Trophoblast cell (in vitro differentiated cells and primary cell): ENCODE data around the gene PANK2.
A peak's percentile ranks its signal among the peaks of the same experiment; 100 is the strongest.

Experiments
- DNase-seq, 2 donors: peaks; one replicate each; pipeline ENCODE4 v3.0.0-alpha.2; 2016
- H2AFZ ChIP-seq: 2 replicates; pipeline ENCODE4 v1.6.1; 2013; ENCODE audit warnings: low read length, moderate library complexity, mild to moderate bottlenecking; ENCODE audit not compliant: insufficient read depth, poor library complexity
- H2AK5ac ChIP-seq: 2 replicates; pipeline ENCODE4 v1.6.1; 2013; ENCODE audit warnings: mild to moderate bottlenecking, low read length
- H2BK120ac ChIP-seq: 2 replicates; pipeline ENCODE4 v1.6.1; 2013; ENCODE audit warnings: low read length, mild to moderate bottlenecking, moderate library complexity; ENCODE audit not compliant: insufficient read depth, poor library complexity
- H2BK12ac ChIP-seq: 2 replicates; pipeline ENCODE4 v1.6.1; 2013; ENCODE audit warnings: mild to moderate bottlenecking, low read length, moderate library complexity
- H2BK5ac ChIP-seq: 2 replicates; pipeline ENCODE4 v1.6.1; 2013; ENCODE audit warnings: low read length, low read depth, moderate library complexity, mild to moderate bottlenecking; ENCODE audit not compliant: poor library complexity
- H3K14ac ChIP-seq: 2 replicates; pipeline ENCODE4 v1.6.1; 2013; ENCODE audit warnings: mild to moderate bottlenecking, low read length
- H3K18ac ChIP-seq: 2 replicates; pipeline ENCODE4 v1.6.1; 2013; ENCODE audit warnings: mild to moderate bottlenecking, low read length
- H3K23ac ChIP-seq: 2 replicates; pipeline ENCODE4 v1.6.1; 2013; ENCODE audit warnings: low read length
- H3K27ac ChIP-seq: 2 replicates; pipeline ENCODE4 v1.5.1; 2013; ENCODE audit warnings: low read depth, mild to moderate bottlenecking, inconsistent platforms, low read length, moderate library complexity
- H3K27me3 ChIP-seq: 2 replicates; pipeline ENCODE4 v1.6.1; 2013; ENCODE audit warnings: inconsistent platforms, mild to moderate bottlenecking, low read length, moderate library complexity; ENCODE audit not compliant: insufficient read depth
- H3K36me3 ChIP-seq, 2 experiments: 1 replicate in 1 of 2; 2 replicates in 1 of 2; pipeline ENCODE4 v1.6.1; 2013; ENCODE audit warnings: low read length in 2 of 2, mild to moderate bottlenecking in 2 of 2, moderate library complexity in 1 of 2; ENCODE audit not compliant: insufficient read depth in 2 of 2, control insufficient read depth in 1 of 2
- H3K4ac ChIP-seq: 2 replicates; pipeline ENCODE4 v1.6.1; 2013; ENCODE audit warnings: low read depth, mild to moderate bottlenecking, low read length, moderate library complexity
- H3K4me1 ChIP-seq, 2 experiments: 1 replicate in 1 of 2; 2 replicates in 1 of 2; pipeline ENCODE4 v1.6.1; 2013; ENCODE audit warnings: low read length in 2 of 2, mild to moderate bottlenecking in 2 of 2, moderate library complexity in 1 of 2; ENCODE audit not compliant: insufficient read depth in 2 of 2, control insufficient read depth in 1 of 2
- H3K4me2 ChIP-seq: 2 replicates; pipeline ENCODE4 v1.6.1; 2013; ENCODE audit warnings: inconsistent platforms, mild to moderate bottlenecking, low read length, moderate library complexity
- H3K4me3 ChIP-seq: 2 replicates; pipeline ENCODE4 v1.5.1; 2013; ENCODE audit warnings: mild to moderate bottlenecking, low read depth, low read length, inconsistent platforms
- H3K79me1 ChIP-seq: one replicate; pipeline ENCODE4 v1.6.1; 2013; ENCODE audit warnings: low read length
- H3K79me2 ChIP-seq: 2 replicates; pipeline ENCODE4 v1.6.1; 2013; ENCODE audit warnings: low read length, mild to moderate bottlenecking; ENCODE audit not compliant: control insufficient read depth, insufficient read depth, poor library complexity
- H3K9ac ChIP-seq: 2 replicates; pipeline ENCODE4 v1.6.1; 2013; ENCODE audit warnings: mild to moderate bottlenecking, low read length
- H3K9me3 ChIP-seq: 2 replicates; pipeline ENCODE4 v1.6.1; 2013; ENCODE audit warnings: low read depth, mild to moderate bottlenecking, control low read depth, inconsistent platforms, low read length; ENCODE audit not compliant: insufficient read depth
- H4K12ac ChIP-seq: 2 replicates; pipeline ENCODE4 v1.6.1; 2013; ENCODE audit warnings: low read depth, mild to moderate bottlenecking, low read length, moderate library complexity
- H4K8ac ChIP-seq: 2 replicates; pipeline ENCODE4 v1.6.1; 2013; ENCODE audit warnings: low read depth, mild to moderate bottlenecking, low read length, moderate library complexity
- H4K91ac ChIP-seq: one replicate; pipeline ENCODE4 v1.6.1; 2013; ENCODE audit warnings: low read depth, mild to moderate bottlenecking, low read length, moderate library complexity
- WGBS: extraction: QIAGEN DNeasy Blood & Tissue Kit; methylation state at CpG from one replicate; pipeline ENCODE4 v1.1.7; 2013; ENCODE audit warnings: missing lambda C conversion rate; ENCODE audit not compliant: insufficient read length, insufficient coverage; ENCODE audit errors: extremely low coverage; 5-methylcytosine and 5-hydroxymethylcytosine counted together

PANK2 gene

GRCh38 chr20:3964719-3965118 is 75.5 kb downstream of the PANK2 start:
- Histone ChIP-seq H4K8ac (no peak overlapping the region), H3K4me1 (no peaks in the 10 kb centered on the region), H3K9ac (no peak overlapping the region), H2BK5ac (no peak overlapping the region), H4K12ac (no peak overlapping the region), H2AFZ (no peak overlapping the region), H3K4ac (no peak overlapping the region), H3K27me3 (no peaks in the 10 kb centered on the region), H2AK5ac (no peak overlapping the region), H3K4me2 (no peak overlapping the region), H4K91ac (no peak overlapping the region), H3K18ac (no peak overlapping the region), H3K23ac (no peak overlapping the region), H2BK12ac (no peak overlapping the region), H3K79me1 (no peaks in the 10 kb centered on the region), H3K27ac (no peak overlapping the region), H2BK120ac (no peak overlapping the region), H3K9me3 (no peaks in the 10 kb centered on the region), H3K36me3 (peaks cover 0 to 6% of the 10 kb centered on the region in 2 experiments), H3K79me2 (no peaks in the 10 kb centered on the region), H3K14ac (no peak overlapping the region), H3K4me3 (no peak overlapping the region)
- WGBS: no CpG with 5 or more reads among the region's 3 CpGs
- DNase-seq: peak in 1 of 2 donors; percentile 46

- Histone ChIP-seq H3K79me1 (no peaks in the 10 kb centered on the region), H3K4me2 (no peak overlapping the region), H3K4me3 (no peak overlapping the region), H2AK5ac (no peak overlapping the region), H2BK5ac (no peak overlapping the region), H3K27me3 (no peaks in the 10 kb centered on the region), H3K9ac (no peak overlapping the region), H4K12ac (no peak overlapping the region), H2BK12ac (no peak overlapping the region), H2AFZ (no peak overlapping the region), H3K79me2 (no peaks in the 10 kb centered on the region), H3K9me3 (no peaks in the 10 kb centered on the region), H4K8ac (no peak overlapping the region), H4K91ac (no peak overlapping the region), H3K23ac (no peak overlapping the region), H2BK120ac (no peak overlapping the region), H3K36me3 (peaks cover 0 to 4% of the 10 kb centered on the region in 2 experiments), H3K27ac (no peak overlapping the region), H3K4me1 (peaks cover 0 to 2% of the 10 kb centered on the region in 2 experiments), H3K14ac (no peak overlapping the region), H3K4ac (no peak overlapping the region), H3K18ac (no peak overlapping the region)
- peak; percentile 88 to 92 for DNase-seq
Observed at GRCh38 chr20:3966571-3966970, 77.4 kb downstream of the PANK2 start.

GRCh38 chr20:3970016-3970415 is 80.8 kb downstream of the PANK2 start:
- no peaks in the 10 kb centered on the region for H3K79me1 ChIP-seq
- H2BK120ac ChIP-seq: no peak overlapping the region
- H2BK12ac ChIP-seq: no peak overlapping the region
- H2AFZ ChIP-seq: no peak overlapping the region
- no peak overlapping the region for H3K23ac ChIP-seq
- no peak overlapping the region for H3K4me3 ChIP-seq
- peaks cover 0 to 2% of the 10 kb centered on the region in 2 experiments for H3K4me1 ChIP-seq
- no peak overlapping the region for H2BK5ac ChIP-seq
- H4K12ac ChIP-seq: no peak overlapping the region
- H3K9ac ChIP-seq: no peak overlapping the region
- H3K9me3 ChIP-seq: no peaks in the 10 kb centered on the region
- H3K27me3 ChIP-seq: no peaks in the 10 kb centered on the region
- no peak overlapping the region for H3K4me2 ChIP-seq
- H3K27ac ChIP-seq: no peak overlapping the region
- no peak overlapping the region for H4K8ac ChIP-seq
- DNase-seq: no peak
- H4K91ac ChIP-seq: no peak overlapping the region
- H2AK5ac ChIP-seq: no peak overlapping the region
- no peaks in the 10 kb centered on the region for H3K36me3 ChIP-seq
- H3K14ac ChIP-seq: no peak overlapping the region
- no peaks in the 10 kb centered on the region for H3K79me2 ChIP-seq
- no CpG with 5 or more reads among the region's 5 CpGs for WGBS
- no peak overlapping the region for H3K4ac ChIP-seq
- no peak overlapping the region for H3K18ac ChIP-seq

- Histone ChIP-seq H3K4ac (no peak overlapping the region), H3K4me2 (no peak overlapping the region), H4K91ac (no peak overlapping the region), H3K9ac (no peak overlapping the region), H3K4me3 (no peak overlapping the region), H3K36me3 (no peaks in the 10 kb centered on the region), H3K27me3 (no peaks in the 10 kb centered on the region), H4K8ac (no peak overlapping the region), H3K18ac (no peak overlapping the region), H3K23ac (no peak overlapping the region), H2AK5ac (no peak overlapping the region), H3K27ac (no peak overlapping the region), H2AFZ (no peak overlapping the region), H3K79me2 (no peaks in the 10 kb centered on the region), H4K12ac (no peak overlapping the region), H2BK120ac (no peak overlapping the region), H3K9me3 (no peaks in the 10 kb centered on the region), H2BK5ac (no peak overlapping the region), H3K14ac (no peak overlapping the region), H3K79me1 (no peaks in the 10 kb centered on the region), H3K4me1 (peaks cover 0 to 2% of the 10 kb centered on the region in 2 experiments), H2BK12ac (no peak overlapping the region)
- WGBS: no CpG with 5 or more reads among the region's 2 CpGs
- DNase-seq: no peak
Observed at GRCh38 chr20:3971145-3971544, 82.0 kb downstream of the PANK2 start.
